HG02870 (cell line): ENCODE data around the gene FITM2.

ENCODE experiments used
- ATAC-seq: cut with Tn5 transposase; IDR thresholded peaks from one replicate; pipeline ENCODE4 v1.9.1; 2021; ENCODE audit warnings: mild to moderate bottlenecking, moderate library complexity; ENCODE audit not compliant: unreplicated experiment

Gene FITM2

DNA sequence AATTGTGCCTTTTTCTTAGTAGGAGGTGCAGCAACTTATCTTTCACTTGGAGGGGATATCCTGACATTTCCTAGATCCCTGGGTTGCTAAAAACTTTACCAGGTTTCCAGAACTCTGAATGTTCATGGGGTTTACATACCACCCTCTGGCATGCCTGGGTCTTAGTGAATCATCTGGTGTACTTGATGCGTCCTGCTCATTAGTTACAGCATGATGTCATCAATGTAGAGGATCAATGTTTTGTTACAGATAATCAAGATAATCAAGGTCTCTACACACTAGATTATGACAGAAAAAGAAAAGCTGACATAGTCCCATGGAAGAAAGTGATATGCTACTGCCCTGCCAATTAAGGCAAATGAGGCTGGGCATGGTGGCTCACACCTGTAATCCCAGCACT, 27.0 kb downstream of the FITM2 start:
- no peak for ATAC-seq

DNA sequence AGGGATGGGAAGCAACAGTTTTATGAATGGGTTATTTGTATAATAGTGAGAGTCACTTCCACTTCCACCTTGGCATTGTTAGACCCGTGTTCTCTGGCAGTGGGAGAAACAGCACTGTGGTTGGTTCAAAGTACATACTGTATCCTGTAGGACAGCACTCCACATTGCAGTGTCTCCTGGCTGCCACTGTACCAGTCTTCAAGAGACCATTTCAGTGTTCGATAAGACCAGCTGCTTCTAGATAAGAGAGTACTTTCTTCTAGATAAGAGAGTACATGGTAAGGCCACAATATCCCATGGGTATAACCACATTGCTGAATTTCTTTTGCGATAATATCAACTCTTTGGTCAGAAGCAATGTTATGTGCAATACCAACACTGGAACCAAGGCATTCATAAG, 28.8 kb downstream of the FITM2 start:
- ATAC-seq, result no peak

DNA sequence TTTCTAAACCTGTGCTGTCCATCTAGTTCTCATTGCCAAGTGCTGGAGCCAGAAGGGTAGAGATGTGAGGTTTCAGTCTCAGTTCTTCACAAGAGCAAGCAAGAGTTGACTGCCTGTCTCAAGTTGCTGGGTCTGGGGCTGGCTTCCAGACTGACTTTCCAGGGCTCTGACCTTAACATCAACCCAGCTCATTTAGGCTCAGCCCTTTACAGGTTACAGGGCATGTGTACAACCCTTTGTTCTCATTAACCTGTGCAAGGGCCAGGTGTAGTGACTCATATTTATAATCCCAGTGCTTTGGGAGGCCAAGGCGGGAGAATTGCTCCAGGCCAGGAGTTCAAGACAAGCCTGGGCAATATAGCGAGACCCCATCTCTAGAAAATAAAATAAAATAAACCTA, 30.6 kb downstream of the FITM2 start:
- ATAC-seq, result no peak

DNA sequence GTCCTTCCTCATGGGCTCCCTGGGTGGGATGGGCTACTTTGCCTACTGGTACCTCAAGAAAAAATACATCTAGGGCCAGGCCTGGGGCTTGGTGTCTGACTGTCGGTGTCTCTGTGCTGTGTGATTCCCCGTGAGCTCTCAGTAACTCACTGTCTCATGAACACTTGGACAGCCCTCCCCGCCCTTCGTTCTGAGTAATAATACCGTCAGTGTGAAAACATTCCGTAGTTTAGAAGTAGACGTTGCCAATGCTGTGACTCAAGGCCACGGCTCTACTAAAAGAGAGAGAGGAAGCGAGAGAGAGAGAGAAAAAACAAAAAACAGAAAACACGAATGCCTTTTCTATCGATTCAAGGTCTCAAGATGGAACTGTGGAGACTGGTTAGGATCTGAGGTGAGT, 31.8 kb downstream of the FITM2 start:
- ATAC-seq, result no peak

DNA sequence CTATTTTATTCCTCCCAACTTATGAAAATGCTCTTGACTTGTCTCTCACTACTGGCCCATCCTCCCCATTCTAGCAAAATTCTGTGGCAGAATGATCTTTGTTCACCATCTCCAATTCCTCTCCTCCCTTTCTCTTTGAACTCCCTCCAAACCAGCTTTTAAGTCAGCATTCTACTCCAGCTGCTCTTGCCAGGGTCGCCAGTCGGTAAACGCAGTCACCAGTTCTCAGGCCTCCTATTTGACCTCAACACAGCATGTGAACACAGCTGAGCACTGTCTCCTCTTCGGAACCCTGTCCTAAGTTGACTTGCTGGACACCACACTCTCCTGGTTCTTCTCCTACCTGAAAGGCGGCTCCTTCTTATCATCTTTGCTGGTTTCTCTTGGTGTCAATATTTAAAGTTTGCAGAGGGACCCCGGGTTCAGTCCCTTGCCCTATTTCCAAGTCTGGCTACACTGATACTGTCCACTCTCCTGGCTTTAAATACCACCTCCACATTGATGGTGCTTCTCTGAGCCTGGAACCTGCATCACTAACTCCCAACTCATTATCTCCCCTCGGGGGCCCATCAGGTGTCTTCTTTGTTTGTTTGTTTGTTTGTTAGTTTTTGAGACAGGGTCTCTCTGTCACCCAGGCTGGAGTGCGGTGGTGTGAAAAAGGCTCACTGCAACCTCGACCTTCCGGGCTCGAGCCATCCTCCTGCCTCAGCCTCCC, 36.5 kb downstream of the FITM2 start:
- ATAC-seq, result no peak

DNA sequence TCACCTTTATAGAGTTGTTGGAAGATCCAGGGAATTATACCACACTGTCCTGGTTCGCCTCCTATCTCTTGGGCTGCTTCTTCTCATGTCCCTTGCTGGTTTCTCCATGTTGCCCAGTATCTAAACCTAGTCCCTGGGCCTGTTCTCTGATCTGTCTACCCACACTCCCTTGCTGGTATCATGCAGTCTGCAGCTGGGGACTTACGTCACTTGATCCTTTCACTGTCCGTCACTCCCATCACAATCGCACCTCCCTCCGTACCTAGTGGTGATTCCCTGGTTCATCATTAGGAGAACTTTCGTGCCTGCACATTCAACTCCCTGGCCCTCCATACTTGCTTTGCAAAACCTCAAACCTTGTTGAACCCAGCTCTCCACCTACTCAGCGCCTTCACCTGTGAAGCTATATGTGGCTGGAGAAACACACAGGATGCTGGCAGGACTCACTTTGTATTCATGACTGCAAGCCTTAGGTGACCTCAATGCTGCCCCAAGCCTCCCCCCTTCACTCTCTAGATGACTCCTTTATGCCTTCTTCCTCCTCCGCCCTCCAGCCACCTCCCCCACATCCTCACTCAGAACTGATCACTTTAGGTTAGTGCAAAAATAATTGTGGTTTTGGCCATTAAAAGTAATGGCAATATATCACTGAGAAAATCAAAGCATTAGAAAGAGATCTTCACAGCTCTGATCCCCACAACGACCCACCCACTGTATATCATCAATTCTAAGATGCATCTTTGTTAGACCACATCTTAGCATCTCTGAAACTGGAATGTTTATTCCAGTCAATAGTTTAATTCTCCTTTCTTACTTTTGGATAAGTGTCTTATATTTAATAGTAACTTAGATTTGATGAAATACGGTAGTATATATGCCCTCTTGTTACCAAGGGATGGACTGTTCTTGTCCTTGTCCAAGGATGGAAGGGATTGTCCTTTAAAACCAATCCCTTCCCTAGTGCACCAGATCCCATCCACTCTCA, 37.5 kb downstream of the FITM2 start:
- ATAC-seq, result peak; percentile 45

DNA sequence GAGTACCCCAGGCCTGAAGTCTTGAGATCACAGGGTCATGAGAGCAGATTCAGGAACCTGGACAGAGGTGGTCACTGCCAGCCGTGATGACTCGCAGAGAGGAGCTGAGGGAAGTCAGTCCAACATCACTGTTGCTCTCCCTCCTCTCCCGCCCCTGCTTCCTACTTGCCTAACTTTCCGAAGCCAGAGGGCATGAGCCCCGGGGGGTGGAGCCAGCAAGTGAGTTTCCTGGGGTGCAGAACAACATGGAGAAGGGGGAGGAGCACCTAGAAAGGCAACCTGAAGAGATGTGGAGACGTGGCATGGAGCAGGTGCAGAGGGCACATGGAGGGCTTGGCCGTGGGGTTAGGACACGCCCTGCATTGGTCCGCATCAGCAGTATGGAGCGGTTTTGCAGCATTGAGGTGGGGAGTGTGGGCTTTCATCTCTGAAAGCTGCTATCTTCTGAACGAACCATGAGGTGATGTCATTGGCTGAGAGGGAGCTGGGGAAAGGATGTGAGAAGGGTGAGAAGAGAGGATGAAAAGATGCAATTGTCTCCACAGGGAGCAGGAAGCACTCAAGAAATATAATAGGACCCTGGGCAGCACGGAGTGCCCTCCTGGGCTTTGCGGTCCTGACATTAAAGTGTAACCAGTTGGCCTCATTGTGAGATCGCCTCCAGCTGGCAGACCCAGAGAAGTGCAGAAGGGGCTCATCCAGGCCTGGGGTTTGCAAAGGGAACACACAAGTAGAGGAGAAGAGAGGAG, 38.9 kb downstream of the FITM2 start:
- ATAC-seq, result no peak

DNA sequence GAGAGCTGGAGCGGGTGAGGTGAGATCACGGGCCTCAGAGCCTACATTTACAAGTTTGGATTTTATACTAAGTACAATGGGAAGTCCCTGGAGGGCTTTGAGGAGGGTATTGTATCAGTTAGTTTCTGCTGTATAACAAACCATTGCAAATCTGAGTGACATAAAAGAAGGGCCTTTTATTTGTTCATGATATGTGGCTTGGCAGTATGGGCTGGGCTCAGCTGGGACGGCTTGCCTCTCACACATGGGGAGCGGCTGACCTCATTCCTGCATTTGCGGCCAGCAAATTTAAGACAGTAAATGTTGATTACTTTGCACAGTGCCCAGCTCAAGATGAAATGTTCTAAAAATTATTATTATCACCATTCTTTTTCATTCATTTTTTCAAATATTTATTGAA, 42.2 kb downstream of the FITM2 start:
- ATAC-seq, result no peak

DNA sequence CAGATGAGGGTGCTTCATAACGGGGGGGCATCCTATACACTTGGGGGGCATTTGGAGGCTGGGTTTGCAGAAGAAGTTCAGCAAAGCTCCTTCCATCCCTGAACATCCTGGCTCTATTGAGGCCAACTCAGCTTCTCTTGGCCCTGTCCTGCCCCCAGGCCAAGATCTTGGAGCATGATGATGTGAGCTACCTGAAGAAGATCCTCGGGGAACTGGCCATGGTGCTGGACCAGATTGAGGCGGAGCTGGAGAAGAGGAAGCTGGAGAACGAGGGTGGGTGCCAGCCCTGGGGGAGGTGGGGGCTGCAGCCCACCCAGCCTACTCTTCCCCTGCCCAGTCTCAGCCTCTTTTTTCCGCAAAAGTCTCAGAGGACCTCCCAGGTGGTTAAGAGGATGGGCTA, 46.7 kb downstream of the FITM2 start:
- no peak for ATAC-seq

DNA sequence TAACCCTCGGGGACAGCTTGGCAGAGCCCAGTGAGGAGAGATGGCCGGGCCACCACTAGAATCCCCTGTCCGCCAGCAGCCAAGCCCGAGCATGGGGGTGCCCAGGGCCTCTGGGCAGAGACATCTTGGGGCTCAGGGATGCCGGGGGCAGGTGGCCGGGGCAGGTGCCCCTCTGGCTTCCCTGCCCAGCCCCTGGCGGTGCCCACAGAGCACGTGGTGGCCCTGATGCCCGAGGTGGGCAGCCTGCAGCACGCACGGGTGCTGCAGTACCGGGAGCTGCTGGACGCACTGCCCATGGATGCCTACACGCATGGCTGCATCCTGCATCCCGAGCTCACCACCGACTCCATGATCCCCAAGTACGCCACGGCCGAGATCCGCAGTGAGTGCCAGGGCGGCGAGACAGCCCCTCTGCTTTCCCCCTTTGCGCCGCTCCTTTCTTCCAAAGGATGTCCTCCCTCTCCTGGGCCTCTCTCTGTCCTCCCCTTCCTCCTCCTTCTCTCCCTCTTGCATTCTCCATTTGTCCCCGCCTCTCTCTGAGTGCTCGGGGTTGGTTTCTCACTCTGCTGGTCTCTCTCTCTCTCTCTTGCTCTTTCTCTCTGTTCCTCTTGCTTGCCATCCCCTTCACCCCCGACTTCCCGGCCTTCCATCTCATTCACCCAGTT, 52.6 kb downstream of the FITM2 start:
- no peak for ATAC-seq

DNA sequence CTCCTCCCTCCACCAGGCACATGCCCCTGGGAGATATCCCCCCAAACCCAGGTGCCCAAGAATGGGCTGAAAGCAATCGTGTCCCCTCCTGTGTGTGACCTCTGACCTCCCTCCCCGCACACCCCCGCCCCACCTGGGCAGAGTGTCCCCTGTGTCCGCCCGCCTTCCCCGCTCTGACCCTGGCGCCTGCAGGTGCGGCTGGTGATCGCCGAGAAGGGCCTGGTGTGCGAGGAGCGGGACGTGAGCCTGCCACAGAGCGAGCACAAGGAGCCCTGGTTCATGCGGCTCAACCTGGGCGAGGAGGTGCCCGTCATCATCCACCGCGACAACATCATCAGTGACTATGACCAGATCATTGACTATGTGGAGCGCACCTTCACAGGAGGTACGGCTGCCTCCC, 54.0 kb downstream of the FITM2 start:
- no peak for ATAC-seq

DNA sequence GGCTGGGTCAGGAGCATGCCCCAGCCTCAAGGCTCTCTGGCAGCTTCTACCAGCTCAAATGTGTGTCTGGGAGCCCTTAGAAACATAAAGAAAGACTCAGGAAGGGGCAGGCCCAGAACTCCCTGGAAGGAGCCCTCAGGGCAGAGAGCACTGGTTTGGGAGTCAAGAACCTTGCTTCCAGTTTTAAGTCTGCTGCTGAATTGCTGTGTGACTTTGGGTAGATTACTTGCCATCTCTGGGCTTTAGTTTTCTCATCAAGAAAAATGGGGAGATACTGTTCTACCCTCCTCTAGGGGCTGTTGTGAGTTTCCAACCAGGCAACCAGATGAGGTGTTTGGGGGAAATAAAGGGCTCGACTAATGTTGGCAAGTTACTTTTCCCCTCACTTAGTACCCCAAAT, 55.1 kb downstream of the FITM2 start:
- no peak for ATAC-seq

DNA sequence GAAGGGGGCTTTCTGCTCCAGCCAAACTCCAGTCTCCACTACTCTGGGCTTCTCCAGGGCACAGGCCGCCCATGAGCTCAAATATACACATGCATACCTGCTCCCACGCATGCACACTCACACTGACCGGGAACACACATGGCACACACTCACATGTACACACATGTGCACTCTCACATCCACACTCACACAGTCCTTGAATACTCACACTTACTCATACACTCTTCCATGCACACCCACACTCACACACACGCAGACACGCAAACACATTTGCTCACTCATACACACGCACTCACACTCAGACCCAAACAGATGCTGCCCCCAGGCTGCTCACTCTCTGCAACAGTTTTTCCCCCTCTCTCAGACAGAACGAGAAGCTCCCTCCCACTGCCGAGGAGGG, 56.9 kb downstream of the FITM2 start:
- no peak for ATAC-seq

DNA sequence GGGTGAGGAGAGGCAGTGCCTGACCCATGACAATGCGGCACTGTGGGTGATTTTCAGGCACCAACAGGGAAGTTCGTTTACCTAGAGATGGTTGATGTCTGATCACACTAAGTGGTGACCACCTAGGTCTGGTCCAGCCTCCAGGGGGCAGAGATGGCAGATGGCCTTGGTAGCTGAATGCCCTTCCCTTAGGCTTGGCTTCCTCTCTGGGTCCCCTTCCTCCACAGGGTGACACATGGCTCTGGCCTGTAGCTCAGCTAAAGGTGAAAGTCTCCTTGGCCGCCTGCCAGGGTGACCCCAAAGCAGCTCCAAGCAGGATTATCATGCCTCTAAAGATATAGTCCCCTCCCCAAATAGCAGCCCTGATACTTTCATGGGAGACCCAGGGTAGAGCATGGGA, 57.5 kb downstream of the FITM2 start:
- ATAC-seq, result no peak
